Loucy (cell line): Measurements from ENCODE around the gene OGDH.

Experiments used
- H2AFZ ChIP-seq: fragments of 200-600 bp; sonication (generic); 2 replicates; pipeline ENCODE4 v1.6.0; 2016; ENCODE audit warnings: antibody characterized with exemption, mild to moderate bottlenecking, low read length, moderate library complexity
- H3F3A ChIP-seq: fragments of 200-600 bp; 2 replicates; pipeline ENCODE4 v1.6.0; 2016; ENCODE audit warnings: antibody characterized with exemption, low read depth, mild to moderate bottlenecking
- H3K27me3 ChIP-seq: fragments of 200-600 bp; sonication (generic); 2 replicates; pipeline ENCODE4 v1.6.1; 2014; ENCODE audit warnings: low read length, mild to moderate bottlenecking; ENCODE audit not compliant: insufficient read depth, poor library complexity, severe bottlenecking
- H3K36me3 ChIP-seq: fragments of 200-600 bp; sonication (generic); 2 replicates; pipeline ENCODE4 v1.6.1; 2016; ENCODE audit warnings: low read length; ENCODE audit not compliant: insufficient read depth
- H3K4me1 ChIP-seq: fragments of 200-600 bp; sonication (generic); 2 replicates; pipeline ENCODE4 v1.5.1; 2014; ENCODE audit warnings: low read length, mild to moderate bottlenecking; ENCODE audit not compliant: insufficient read depth, poor library complexity, severe bottlenecking
- H3K4me2 ChIP-seq: fragments of 200-600 bp; sonication (generic); 2 replicates; pipeline ENCODE4 v1.6.0; 2014; ENCODE audit warnings: antibody characterized with exemption, low read length, low read depth, mild to moderate bottlenecking; ENCODE audit not compliant: poor library complexity, severe bottlenecking
- H3K4me3 ChIP-seq: fragments of 200-600 bp; sonication (generic); 2 replicates; pipeline ENCODE4 v1.5.1; 2014; ENCODE audit warnings: low read length, mild to moderate bottlenecking, mixed read lengths; ENCODE audit not compliant: poor library complexity, severe bottlenecking
- H3K79me2 ChIP-seq: fragments of 200-600 bp; sonication (generic); 2 replicates; pipeline ENCODE4 v1.6.1; 2014; ENCODE audit warnings: low read length; ENCODE audit not compliant: insufficient read depth
- H3K9ac ChIP-seq: fragments of 200-600 bp; sonication (generic); 2 replicates; pipeline ENCODE4 v1.6.0; 2014; ENCODE audit warnings: mild to moderate bottlenecking, low read depth, low read length, moderate library complexity; ENCODE audit not compliant: poor library complexity, severe bottlenecking
- H3K9me2 ChIP-seq: fragments of 200-600 bp; sonication (generic); replicated peaks from 2 replicates; pipeline ENCODE4 v1.6.1; 2016; ENCODE audit warnings: low read depth, low read length, mixed read lengths
- H3K9me3 ChIP-seq: fragments of 200-600 bp; sonication (generic); 2 replicates; pipeline ENCODE4 v1.6.1; 2014; ENCODE audit warnings: mild to moderate bottlenecking, antibody characterized with exemption, low read length, low read depth; ENCODE audit not compliant: insufficient read depth
- H4K20me1 ChIP-seq: fragments of 200-600 bp; sonication (generic); 2 replicates; pipeline ENCODE4 v1.6.0; 2014; ENCODE audit warnings: antibody characterized with exemption, low read length, mild to moderate bottlenecking; ENCODE audit not compliant: insufficient read depth, poor library complexity, severe bottlenecking
- EZH2phosphoT487 ChIP-seq: fragments of 200-600 bp; IDR thresholded peaks from 2 replicates; pipeline ENCODE4 v1.6.1; 2018; ENCODE audit warnings: antibody characterized with exemption, mild to moderate bottlenecking, moderate library complexity, borderline replicate concordance
- TF ChIP-seq, protein P1 (sequence below): fragments of 200-600 bp; sonication (generic); conservative IDR thresholded peaks from 2 replicates; pipeline ENCODE4 v1.5.1; 2014; ENCODE audit warnings: mild to moderate bottlenecking, antibody characterized with exemption, low read length

The OGDH gene

GRCh38 chr7:44574287-44574872 is 32.0 kb upstream of the OGDH start:
- peaks cover 39% of the 10 kb centered on the region; the same call in 1 of the 2 replicates for H3K36me3 ChIP-seq
- H2AFZ ChIP-seq: peak overlapping the region; percentile 72
- H3F3A ChIP-seq: no peaks in the 10 kb centered on the region

DNA sequence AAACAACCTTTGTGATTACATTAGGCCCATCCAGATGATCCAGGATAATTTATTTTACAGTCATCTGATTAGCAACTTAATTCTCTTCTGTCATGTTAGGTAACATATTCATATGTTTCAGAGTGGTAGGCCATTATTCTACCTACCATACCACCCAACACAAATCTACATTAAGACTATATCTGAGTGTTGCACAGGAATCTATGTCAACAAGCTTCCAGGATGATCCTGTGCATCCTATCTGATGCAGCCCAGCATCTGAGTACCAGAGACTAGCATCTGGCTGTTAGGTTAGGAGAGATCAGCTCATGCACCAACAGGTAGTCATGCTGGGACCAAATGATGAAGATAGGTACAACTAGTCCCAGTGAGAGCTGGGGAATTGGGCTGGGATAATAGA is 31.4 kb upstream of the OGDH start:
- Histone ChIP-seq H3K79me2 (peaks cover 59% of the 10 kb centered on the region), H3K9ac (peak overlapping the region; percentile 6), H4K20me1 (peaks cover 25% of the 10 kb centered on the region), H3K27me3 (no peaks in the 10 kb centered on the region), H3K9me3 (no peaks in the 10 kb centered on the region), H2AFZ (no peak overlapping the region), H3K4me2 (peak overlapping the region; percentile 91), H3K36me3 (peaks cover 35% of the 10 kb centered on the region; the same call in 1 of the 2 replicates), H3K4me3 (peak overlapping the region; percentile 93), H3F3A (no peaks in the 10 kb centered on the region), H3K4me1 (peaks cover 26% of the 10 kb centered on the region), H3K9me2 (no peaks in the 10 kb centered on the region)
- no peak for TF ChIP-seq EZH2phosphoT487
- TF ChIP-seq, protein P1, sequence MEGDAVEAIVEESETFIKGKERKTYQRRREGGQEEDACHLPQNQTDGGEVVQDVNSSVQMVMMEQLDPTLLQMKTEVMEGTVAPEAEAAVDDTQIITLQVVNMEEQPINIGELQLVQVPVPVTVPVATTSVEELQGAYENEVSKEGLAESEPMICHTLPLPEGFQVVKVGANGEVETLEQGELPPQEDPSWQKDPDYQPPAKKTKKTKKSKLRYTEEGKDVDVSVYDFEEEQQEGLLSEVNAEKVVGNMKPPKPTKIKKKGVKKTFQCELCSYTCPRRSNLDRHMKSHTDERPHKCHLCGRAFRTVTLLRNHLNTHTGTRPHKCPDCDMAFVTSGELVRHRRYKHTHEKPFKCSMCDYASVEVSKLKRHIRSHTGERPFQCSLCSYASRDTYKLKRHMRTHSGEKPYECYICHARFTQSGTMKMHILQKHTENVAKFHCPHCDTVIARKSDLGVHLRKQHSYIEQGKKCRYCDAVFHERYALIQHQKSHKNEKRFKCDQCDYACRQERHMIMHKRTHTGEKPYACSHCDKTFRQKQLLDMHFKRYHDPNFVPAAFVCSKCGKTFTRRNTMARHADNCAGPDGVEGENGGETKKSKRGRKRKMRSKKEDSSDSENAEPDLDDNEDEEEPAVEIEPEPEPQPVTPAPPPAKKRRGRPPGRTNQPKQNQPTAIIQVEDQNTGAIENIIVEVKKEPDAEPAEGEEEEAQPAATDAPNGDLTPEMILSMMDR: no peak

More at GRCh38 chr7:44574287-44574872, 32.0 kb upstream of the OGDH start:
- Histone ChIP-seq H3K27me3 (no peaks in the 10 kb centered on the region), H3K4me3 (peak overlapping the region; percentile 93), H3K4me2 (peak overlapping the region; percentile 91), H4K20me1 (peaks cover 22% of the 10 kb centered on the region), H3K9me2 (no peaks in the 10 kb centered on the region), H3K79me2 (peaks cover 53% of the 10 kb centered on the region), H3K9ac (peak overlapping the region; percentile 94), H3K9me3 (no peaks in the 10 kb centered on the region), H3K4me1 (peaks cover 19% of the 10 kb centered on the region)
- TF ChIP-seq, protein P1: no peak
- TF ChIP-seq EZH2phosphoT487: no peak

- no peak overlapping the region for H2AFZ ChIP-seq
- no peaks in the 10 kb centered on the region for H3K27me3 ChIP-seq
- H4K20me1 ChIP-seq: peaks cover 25% of the 10 kb centered on the region
- peaks cover 25% of the 10 kb centered on the region; the same call in 1 of the 2 replicates for H3K36me3 ChIP-seq
- no peak overlapping the region for H3K4me2 ChIP-seq
- no peaks in the 10 kb centered on the region for H3K9me2 ChIP-seq
- peaks cover 63% of the 10 kb centered on the region for H3K79me2 ChIP-seq
- H3K4me1 ChIP-seq: peaks cover 32% of the 10 kb centered on the region
- TF ChIP-seq, protein P1: no peak
- TF ChIP-seq EZH2phosphoT487: no peak
- H3F3A ChIP-seq: no peaks in the 10 kb centered on the region
- no peak overlapping the region for H3K4me3 ChIP-seq
- H3K9me3 ChIP-seq: no peaks in the 10 kb centered on the region
- no peak overlapping the region for H3K9ac ChIP-seq
Measured at GRCh38 chr7:44576228-44576627, 30.2 kb upstream of the OGDH start.
